ENCODE measurements around the gene NDUFAF7.
"Not testable (repeated sequence)": the region's sequence is repeated elsewhere in the genome, so short reads cannot be mapped to it uniquely, and the experiment has no call there.

NDUFAF7 gene

DNA sequence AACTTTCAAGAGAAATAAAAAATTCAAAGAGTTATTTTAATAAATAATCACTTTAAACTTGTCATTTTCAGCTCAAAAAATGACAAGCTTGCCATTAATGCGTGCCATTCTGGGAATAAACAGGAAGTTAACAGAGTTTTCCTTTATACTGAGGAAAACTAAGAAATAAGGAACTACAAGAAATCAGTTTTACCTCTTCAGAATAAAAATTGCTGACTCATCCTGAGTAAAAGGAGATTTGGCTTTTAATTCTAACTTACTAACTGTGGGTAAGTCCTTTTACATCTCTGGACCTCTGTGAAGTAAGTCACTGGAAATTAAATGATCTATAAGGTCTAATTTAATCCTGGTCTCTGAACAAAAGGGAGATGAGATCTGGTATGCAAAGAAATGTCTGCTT lies 16.2 kb upstream of the NDUFAF7 start:
- no peak for DNase-seq

DNA sequence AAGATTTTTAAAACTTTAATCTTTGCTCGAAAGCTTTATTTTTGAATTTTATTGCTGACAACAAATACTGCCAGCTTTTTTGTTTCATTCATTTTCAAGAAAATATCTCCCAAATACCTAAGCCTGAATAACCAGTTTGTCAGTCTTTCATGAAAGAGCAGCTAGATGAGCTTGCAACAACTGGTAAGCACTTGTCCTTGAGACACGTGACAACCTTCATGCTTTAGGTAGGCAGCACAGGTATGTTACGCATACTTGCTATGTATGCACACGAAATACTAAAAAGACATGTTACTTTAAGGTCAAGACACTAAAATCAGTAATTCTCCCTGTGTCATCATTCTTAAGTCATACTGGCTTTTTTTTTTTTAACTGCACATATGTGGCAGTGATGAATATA lies 12.4 kb upstream of the NDUFAF7 start:
- DNase-seq, result no peak

DNA sequence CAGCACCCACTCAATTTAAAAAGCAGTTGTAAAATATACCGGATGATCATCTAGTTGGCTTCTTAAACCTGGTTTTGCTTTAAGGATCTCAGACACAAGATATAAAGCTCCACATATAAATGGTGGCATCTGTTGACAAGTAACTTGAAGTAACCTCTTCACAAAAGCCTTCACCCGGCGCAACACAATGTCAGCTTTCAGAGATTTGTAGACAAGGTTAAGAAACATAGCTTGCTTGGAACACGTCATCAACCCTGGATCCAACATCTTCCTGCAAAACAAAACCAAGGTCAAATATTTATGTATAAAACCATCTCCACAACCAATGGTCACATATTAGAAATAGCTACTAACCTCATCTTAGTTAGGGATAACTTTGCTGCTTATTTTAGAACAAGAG lies 8.3 kb upstream of the NDUFAF7 start:
- no peak for DNase-seq

DNA sequence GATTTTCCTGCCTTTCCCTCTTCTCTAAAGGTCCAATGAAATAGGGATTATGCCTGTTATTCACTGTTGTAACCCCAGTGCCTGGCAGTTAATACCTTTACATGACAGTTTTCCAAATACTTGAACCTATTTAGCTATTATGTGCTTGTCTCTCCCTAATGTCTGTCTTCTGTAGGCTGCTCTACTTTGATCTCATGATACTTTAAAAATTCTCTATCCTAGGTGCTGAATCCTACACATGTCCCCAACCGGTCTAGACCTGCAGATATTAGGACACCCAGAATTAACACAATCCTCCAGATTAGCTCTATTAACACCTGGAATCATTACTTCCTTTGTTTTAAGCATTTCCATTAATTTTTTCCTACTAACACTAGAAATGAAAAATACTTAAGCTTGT lies 7.4 kb upstream of the NDUFAF7 start:
- no peak for DNase-seq

DNA sequence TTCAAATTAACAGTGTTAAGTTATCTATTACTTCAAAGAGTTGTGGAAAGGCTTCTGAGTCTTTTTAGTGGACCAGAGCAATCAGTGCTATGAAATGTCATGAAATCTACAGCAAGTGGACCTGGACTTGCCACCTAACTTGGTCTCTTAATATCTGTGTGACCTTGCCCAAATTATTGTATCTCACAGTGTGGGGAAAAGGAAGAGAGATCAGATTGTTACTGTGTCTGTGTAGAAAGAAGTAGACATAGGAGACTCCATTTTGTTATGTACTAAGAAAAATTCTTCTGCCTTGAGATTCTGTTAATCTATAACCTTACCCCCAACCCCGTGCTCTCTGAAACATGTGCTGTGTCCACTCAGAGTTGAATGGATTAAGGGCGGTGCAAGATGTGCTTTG lies 6.3 kb upstream of the NDUFAF7 start:
- DNase-seq, result not testable (repeated sequence)

DNA sequence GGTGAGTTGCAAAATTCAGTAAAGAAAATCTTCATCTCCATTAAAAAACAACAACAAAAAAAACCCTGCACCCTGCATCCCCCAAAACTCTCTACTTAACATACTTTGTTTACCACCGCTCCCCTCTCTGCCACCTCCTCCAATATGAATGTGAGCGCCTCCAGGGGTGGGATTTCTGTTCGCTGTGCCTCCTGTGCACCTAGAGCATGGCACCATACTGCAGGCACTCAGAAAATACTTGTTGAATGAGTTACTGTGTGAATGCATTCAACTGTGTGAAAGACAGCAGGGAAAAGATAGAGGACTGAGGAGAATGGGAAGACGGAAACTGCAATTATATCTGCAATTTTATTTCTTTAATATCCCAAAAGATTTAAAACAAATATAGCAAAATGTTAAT lies 4.6 kb upstream of the NDUFAF7 start:
- no peak for DNase-seq

DNA sequence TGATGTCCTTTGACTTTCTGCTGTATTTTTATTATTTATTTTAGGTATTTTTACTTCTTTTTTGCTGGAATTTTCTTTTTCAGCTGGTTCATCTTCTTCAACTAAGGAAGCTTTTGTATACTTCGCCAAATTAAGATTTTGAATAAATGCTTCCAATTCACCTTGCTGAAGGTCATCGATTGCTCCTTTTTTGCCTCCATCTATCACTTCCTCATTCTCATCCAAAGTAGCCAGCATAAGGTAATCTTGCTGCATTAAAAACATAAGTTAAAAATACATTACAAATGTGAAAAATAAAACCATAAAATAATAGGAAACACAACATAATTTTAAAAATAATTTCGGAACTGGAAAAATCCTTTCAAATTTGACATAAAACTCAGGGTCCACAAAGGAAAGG lies 2.7 kb upstream of the NDUFAF7 start:
- DNase-seq, result no peak

DNA sequence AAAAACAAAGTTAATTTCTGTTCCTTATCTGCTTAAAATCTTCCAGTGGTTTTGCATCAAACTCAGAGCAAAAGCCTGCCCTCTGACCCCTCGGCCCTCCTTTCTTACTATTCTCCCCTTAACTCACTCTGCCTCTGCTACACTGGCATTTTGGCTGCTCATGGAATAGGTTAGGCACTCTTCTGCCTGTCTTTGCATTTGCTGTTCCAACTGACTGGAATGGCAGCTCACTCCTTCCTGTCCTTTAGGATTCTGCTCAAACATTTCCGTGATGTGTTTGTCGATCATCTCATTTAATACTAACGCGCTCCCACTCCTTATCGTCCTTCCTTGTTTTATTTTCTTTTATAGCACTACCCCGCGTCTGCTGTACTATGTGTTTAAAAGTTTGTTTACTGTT lies 877 bp upstream of the NDUFAF7 start:
- DNase-seq, result no peak

DNA sequence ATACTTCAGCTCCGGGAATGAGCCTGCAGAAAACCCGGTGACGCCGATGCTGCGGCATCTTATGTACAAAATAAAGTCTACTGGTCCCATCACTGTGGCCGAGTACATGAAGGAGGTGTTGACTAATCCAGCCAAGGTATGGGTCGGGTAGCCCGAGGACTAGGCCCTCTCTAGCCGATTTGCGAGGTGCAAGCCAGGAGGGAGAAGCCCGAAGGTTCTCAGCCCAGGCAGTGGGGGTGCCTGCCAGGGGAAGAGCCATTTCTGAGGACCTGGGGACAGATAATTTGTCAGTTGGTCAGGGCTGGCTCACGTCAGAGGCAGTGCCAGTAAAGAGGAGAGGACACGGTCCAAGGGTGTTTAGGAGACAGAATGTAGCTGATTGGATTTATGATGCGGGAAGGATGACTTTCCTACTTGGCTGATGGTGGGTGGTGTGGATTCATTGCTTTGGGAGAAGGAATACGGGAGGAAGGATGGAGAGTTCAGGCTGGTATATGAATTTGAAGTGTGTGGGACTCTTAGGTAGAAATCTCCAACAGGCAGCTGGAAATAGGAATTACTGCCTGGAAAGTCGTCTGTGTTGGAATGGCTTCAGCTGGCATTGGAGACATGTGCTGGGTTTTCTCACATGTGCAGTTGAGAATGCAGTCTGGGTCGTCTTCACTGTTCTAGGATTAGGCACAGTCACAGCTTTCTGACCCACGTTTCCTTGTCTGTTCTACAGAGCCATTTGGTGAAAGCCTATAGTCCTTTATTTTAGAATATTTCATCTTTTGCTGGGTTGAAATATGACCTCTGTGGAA lies 874 bp downstream of the NDUFAF7 start:
- no peak for DNase-seq

DNA sequence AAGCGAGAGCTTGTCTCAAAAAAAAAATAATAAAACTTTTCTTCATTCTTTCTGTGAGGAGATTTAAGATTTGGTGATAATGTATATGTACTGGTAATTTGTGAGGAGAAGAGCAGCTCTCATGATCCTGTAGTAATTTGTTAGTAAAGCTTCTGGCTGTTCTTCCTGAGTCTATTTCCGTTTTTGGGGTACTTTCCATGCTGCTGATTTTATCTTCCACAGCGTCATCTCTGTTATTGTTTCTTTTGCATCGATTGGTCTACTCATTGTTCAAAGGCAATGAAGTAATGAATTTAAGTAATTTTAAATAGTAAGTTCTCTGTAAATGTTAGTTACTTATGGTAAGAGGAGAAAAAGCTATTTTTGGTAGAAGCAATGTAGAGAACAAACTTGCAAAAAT lies 12.0 kb downstream of the NDUFAF7 start:
- DNase-seq, result no peak

DNA sequence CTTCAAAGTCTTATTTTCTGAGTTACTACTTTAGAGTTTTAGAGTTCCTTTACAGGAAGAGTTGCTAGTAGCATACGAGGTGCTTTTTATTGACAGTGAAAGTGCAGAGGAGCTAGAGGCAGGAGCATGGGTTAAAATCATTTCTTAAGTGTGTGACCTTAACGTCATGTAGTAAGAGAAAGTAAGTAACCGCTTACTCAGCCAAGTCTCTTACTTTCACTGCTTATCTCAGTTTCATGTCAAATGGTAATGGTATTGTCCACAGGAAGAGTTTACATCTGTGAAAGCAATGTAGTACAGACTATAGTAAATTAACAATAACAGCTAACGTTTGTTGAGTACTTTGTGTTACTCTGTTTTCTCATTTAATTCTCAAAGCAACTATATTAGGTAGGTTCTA lies 12.6 kb downstream of the NDUFAF7 start:
- no peak for DNase-seq

DNA sequence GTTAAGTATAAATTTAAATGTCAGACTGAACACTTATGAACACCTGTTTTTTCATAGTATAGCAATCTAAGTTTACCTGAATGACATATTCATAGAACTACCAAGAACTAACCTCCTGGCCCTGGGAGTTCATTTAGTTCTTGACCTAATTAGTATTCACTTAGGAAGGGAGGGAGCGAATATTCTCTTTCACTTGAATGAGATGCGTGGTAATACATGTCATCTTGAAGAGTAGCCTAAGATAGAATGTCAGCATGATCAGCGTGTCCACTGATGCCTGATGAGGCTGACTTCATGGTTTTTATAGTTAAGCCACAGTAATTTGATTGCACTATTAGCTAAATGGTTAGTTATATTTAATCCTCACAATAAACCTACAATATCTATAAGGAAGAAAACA lies 13.3 kb downstream of the NDUFAF7 start:
- DNase-seq, result no peak

DNA sequence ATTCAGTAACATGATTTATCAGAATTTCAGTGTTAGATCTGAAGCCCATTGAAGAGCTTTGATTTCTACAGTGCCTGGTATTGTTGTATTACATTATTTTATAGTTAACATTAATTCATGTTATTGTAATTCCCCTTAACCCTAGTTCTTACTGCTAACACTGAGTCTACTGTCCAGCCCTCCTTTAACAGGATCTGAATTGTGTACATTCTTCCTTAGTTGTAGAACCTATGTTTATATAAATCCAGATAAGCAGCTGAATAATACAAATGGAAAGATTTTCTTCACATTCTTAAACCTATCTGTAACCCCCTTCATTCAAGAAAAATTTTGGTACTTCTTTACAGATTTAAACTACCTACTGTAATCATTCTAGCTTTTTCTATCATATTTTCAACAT lies 14.7 kb downstream of the NDUFAF7 start:
- no peak for DNase-seq

DNA sequence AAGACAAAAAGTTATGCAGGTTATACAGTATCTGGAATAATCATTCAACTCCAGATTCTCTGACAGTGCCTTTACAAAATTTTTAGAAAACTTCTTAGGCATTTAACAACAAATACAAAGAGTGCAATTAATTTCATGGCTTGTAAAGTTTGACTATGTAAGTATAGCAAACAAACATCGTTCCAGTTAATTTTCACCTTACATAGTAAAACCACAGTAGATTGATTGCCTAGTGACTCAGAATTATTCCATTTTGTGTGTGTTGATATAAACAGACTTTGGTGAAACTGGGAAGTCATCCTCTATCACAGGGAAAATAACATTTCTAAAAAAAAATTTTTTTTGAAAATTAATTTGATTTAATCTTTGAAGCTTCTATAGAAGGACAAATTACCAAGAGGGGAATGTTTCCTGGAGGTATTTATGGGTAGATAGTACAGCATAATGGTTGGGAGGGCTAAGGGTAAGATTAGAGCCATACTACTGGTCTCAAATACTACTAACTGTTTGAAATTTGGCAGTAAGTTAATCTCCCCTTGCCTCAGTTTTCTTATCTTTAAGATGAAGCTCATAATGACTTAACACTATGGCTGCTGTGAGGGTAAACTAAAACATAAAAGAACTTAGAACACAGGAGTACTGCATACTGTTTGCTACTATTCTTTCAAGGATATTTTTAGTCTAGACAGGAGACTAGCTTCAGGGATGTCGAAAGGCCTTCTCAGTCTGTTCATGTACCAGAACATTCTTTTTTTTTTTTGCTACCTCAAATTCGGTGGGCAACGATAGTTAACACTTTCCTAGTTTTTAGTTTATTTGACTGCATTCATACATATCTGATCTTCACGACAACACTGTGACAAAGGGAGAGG lies 19.6 kb downstream of the NDUFAF7 start:
- no peak for DNase-seq

DNA sequence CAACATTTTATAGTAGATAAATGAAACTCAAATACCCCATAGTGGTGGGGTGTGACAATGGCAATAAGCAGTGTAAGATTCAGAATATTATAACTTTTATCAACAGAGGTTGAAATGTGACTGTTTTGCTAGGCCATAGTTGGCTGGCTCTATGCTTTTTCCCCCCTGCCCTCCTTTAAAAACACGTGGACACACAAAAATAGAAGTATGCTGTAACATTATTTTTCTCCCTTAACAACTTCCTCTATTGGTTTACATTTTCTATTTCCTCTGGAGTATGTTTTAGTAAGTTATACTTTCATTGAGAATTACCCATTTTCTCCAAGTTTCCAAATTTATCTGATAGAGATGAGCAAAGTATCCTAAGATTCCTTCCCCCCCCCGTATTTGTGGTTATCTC lies 31.1 kb downstream of the NDUFAF7 start:
- DNase-seq, result no peak

DNA sequence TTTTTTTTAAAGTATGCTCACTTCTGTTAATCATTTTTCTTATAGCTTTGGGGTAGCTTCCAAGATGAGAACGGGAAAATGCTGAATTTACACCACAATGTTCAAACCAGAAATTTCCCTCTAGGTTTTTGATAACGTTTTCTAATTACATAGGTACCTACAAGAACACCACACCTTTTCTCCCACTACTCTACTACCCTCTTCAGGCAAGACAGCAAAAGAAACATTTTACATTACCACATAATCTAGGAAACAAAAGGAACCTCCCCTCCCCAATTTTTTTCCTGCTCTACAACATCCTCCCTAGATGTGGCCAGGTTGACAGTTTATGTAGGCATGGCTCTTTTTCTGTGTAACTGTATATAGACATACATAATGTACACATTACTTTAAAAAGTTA lies 32.4 kb downstream of the NDUFAF7 start:
- DNase-seq, result no peak

DNA sequence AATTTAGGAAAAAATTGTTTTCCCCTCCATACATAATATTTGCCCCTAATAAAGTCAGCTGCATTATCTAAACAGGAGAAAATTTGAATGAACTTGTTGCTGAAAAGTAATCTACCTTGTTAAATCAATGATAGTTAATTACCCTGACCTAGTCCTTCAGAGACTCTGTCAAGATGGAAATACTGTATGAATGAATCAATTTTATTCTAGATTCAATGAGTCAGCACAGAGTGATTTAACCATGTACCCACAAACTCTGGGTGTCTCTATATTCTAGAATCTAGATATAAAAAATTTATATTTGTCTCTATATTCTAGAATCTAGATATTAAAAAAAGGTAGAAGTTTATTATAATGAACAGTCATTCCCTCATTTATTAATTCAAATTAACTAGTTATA lies 36.2 kb downstream of the NDUFAF7 start:
- DNase-seq, result no peak

DNA sequence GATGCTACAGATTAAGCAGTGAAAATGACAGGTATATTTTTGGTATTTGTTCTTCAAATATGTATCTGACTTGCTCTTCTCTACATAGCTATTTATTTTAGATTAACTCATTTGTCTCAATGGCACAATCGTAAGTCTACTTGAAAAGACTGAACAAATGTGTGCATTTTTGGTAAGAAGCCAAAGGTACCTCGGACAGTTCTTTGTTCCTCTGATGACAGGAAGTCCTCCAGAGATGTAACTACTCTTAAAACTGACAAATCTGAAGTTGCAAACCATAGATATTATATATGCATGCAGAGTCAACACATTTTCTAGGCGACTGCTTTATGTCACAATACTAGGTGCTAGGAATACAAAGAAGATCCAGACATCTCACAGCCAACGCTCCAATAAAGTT lies 36.7 kb downstream of the NDUFAF7 start:
- DNase-seq, result no peak

DNA sequence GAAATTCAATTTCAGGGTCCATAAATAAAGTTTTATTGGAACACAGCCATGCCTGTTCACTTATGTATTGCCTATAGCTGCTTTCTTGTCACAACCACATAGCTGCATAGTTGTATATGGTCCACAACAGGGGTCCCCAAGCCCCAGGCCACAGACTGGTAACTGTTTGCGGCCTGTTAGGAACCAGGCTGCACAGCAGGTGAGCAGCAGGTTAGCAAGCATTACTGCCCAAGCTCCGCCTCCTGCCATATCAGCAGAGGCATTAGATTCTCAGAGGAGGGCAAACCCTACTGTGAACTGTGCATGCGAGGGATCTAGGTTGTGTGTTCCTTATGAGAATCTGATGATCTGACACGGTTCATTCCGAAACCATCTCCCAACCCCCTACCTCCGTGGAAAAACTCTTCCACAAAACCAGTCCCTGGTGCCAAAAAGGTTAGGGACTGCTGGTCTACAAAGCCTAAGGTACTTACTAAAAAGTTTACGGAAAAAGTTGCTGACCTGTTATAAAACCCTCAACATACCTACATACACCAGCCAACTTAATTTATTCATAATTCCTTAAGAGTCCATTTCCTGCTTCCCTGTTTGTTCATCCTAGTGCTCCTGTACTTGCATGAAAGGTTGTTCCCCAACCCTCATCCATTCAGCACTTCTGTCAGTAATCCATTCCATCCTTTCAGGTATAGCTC lies 40.1 kb downstream of the NDUFAF7 start:
- DNase-seq, result no peak

DNA sequence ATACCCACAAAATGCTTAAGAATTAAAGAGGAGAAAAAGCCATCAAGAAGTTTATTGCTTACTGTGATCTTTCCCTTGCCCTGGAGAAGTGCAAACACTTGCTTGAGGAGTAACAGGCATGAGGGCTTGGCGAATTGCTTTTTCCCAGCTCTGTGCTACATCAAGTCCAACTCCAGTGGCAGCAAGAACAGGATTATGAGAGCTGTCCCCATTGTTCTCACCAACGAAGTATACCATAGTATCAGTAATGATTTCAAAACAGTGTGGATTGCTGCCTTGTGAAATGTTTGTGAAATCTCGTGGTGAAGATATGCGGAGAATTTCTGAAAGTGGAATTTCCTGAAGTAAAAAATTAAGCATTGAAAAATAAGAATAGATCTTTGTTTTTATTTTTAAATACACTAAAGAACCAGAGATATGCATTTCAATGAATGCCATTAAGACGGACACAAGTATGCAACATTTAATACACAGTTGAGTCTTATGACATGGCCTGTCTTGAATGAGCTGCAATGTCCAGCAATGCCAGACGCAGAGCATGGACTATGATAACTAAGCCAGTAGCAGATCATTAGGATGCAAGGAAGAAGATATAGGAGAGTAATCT lies 43.0 kb downstream of the NDUFAF7 start:
- DNase-seq, result no peak

DNA sequence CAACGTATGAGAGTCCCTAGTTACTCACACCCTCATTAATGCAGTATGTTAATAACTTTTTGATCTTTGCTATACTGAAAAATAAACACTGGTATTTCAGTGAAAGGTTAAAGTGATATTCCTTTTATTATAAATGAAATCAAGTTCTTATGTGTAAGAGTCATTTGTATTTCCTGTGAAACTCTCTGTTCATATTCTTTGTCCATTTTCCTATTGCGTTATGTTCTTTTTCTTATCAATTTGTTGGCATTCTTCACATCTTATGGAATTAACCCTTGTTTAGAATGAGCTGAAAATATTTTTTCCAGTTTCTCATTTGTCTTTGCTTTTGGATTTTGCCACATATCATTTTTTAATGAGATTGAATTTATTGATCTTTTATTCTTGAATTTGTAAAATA lies 44.8 kb downstream of the NDUFAF7 start:
- DNase-seq, result no peak

DNA sequence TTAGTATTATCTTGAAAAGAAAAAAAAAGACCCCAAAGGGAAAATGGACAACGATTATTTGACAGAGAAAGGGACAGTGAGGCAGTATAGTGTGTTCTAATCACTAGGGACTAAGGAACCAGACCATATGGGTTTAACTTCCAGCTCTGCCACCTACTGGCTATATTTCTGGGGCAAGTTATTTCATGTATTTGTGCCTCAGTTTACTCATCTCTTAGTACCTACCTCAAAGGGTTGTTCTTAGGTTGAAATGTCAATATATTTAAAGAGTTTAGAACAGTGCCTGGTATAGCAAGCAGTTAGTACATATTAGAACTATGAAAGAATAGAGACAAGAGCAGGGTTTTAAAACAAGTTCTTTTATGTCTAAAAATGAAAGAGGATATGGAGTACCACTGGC lies 50.5 kb downstream of the NDUFAF7 start:
- no peak for DNase-seq

DNA sequence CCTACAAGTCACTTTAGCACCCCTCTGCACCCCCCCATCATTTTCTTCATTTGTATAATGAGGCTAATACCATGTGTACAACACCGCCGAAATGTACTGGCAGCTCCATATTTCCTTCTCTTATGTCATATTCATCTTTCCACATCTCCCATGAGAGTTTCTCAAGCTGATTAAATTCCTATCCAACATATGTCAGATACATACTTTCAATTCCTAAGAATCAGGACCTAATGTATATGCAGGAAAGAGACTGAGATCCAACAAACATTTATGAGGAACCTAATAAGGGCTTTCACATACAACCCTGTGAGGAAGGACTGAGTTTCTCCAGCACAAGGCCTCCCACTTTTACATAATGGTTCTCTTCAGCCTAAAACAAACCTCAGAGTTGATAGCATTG lies 51.3 kb downstream of the NDUFAF7 start:
- no peak for DNase-seq
